ENCODE measurements around the gene KIAA0825.

DNA sequence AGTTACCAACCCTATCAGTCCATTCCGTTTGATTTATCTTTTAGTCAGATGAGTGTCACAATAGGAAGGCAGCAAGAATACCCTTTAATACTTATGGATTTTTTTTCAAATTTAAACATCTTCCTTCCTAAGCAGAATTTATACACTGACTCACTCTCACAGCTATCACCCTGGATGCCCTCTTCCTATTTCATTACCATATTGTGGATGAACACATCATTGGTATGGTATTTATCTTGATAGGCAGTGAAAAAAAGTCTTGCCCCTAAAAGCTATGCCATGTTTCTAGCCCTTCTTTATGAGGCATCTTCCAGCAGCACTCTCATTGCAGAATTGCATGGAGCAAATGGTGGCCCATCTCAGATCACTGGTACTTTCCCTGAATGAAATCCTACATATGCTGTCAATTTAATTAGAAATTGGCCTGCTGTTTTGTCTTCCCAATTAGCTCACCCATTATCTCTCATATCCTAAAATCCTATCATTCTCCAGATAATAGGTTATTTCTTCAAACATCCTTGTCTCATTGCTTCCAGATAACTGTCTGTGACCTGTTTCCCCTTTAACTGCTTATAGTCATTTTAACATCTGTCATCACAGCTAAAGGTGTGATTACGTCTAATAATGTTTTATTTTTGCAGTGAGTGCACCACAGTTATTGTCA is 443.5 kb downstream of the KIAA0825 start:
- TF ChIP-seq, protein P1, sequence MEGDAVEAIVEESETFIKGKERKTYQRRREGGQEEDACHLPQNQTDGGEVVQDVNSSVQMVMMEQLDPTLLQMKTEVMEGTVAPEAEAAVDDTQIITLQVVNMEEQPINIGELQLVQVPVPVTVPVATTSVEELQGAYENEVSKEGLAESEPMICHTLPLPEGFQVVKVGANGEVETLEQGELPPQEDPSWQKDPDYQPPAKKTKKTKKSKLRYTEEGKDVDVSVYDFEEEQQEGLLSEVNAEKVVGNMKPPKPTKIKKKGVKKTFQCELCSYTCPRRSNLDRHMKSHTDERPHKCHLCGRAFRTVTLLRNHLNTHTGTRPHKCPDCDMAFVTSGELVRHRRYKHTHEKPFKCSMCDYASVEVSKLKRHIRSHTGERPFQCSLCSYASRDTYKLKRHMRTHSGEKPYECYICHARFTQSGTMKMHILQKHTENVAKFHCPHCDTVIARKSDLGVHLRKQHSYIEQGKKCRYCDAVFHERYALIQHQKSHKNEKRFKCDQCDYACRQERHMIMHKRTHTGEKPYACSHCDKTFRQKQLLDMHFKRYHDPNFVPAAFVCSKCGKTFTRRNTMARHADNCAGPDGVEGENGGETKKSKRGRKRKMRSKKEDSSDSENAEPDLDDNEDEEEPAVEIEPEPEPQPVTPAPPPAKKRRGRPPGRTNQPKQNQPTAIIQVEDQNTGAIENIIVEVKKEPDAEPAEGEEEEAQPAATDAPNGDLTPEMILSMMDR (conservative IDR thresholded peaks at IDR 0.05; ENCODE audit: low read length): no peak
- TF ChIP-seq EZH2phosphoT487 (IDR thresholded peaks at IDR 0.05; ENCODE audit: borderline replicate concordance, low read depth, low read length): no peak
